IMR-90 (cell line): ENCODE data around the gene SYCP3. TPM values are rescaled to one million over a fixed set of nuclear protein-coding genes. Genes with fewer than 3 reads are reported as not detected.

Source experiments
- ATAC-seq: fragments of 200-7000 bp; cut with Tn5 transposase; 2 replicates; pipeline ENCODE4 v1.9.1; 2020; ENCODE audit warnings: low read depth, mild to moderate bottlenecking, moderate library complexity
- BruUV-seq: library from RNA; stranded (reverse); fragments of 400-500 nt; replicated peaks from 2 replicates; lab custom pipeline; 2021; lab: Mats Ljungman, UMichigan
- CTCF ChIA-PET: fragments of 300-600 bp; formaldehyde crosslinking; extraction: SDS; loops from one replicate; lab custom pipeline; 2021; ENCODE audit warnings: antibody characterized with exemption; lab: Yijun Ruan, JAX
- POLR2A ChIA-PET: fragments of 300-600 bp; sonication (Branson Sonifier 250); formaldehyde crosslinking; loops from one replicate; lab custom pipeline; 2022; ENCODE audit warnings: antibody characterized with exemption; ENCODE audit not compliant: unreplicated experiment; lab: Charles Lee
- DNase-seq: peaks from one replicate; pipeline ENCODE4 v3.0.0; 2013
- H2AFZ ChIP-seq: replicated peaks from 2 replicates; pipeline ENCODE3; 2013; ENCODE audit warnings: low read length, mild to moderate bottlenecking; ENCODE audit not compliant: poor library complexity
- H2AK5ac ChIP-seq: 2 replicates; pipeline ENCODE4 v1.6.1; 2013; ENCODE audit warnings: low read depth, low read length, inconsistent platforms
- H2AK9ac ChIP-seq: replicated peaks from 2 replicates; pipeline ENCODE3; 2013; ENCODE audit warnings: mild to moderate bottlenecking, low read depth, low read length, moderate library complexity; ENCODE audit not compliant: poor library complexity
- H2BK120ac ChIP-seq: 2 replicates; pipeline ENCODE4 v1.6.1; 2013; ENCODE audit warnings: low read depth, low read length, inconsistent platforms
- H2BK15ac ChIP-seq: 3 replicates; pipeline ENCODE4 v1.6.1; 2013; ENCODE audit warnings: low read depth, low read length, inconsistent platforms
- H2BK20ac ChIP-seq: 2 replicates; pipeline ENCODE4 v1.6.1; 2013; ENCODE audit warnings: low read depth, mild to moderate bottlenecking, inconsistent platforms, low read length, moderate library complexity
- H2BK5ac ChIP-seq: 2 replicates; pipeline ENCODE4 v1.6.1; 2013; ENCODE audit warnings: mild to moderate bottlenecking, low read depth, low read length, inconsistent platforms; ENCODE audit not compliant: poor library complexity, severe bottlenecking
- H3K14ac ChIP-seq: replicated peaks from 2 replicates; pipeline ENCODE4 v1.6.1; 2013; ENCODE audit warnings: low read depth, low read length, inconsistent platforms
- H3K18ac ChIP-seq: 2 replicates; pipeline ENCODE4 v1.6.1; 2013; ENCODE audit warnings: low read depth, low read length, control low read depth
- H3K23ac ChIP-seq: 2 replicates; pipeline ENCODE4 v1.6.1; 2013; ENCODE audit warnings: low read depth, low read length, inconsistent platforms
- H3K27ac ChIP-seq: 2 replicates; pipeline ENCODE4 v1.5.1; 2013; ENCODE audit warnings: mild to moderate bottlenecking, control low read depth, low read length; ENCODE audit not compliant: insufficient read depth
- H3K27me3 ChIP-seq: 2 replicates; pipeline ENCODE4 v1.6.1; 2013; ENCODE audit warnings: low read length; ENCODE audit not compliant: control insufficient read depth, insufficient read depth
- H3K36me3 ChIP-seq: 2 replicates; pipeline ENCODE4 v1.6.1; 2013; ENCODE audit warnings: low read length, mixed read lengths; ENCODE audit not compliant: control insufficient read depth, insufficient read depth
- H3K4ac ChIP-seq: 2 replicates; pipeline ENCODE4 v1.6.1; 2013; ENCODE audit warnings: low read depth, low read length, inconsistent platforms
- H3K4me1 ChIP-seq: 2 replicates; pipeline ENCODE4 v1.6.1; 2013; ENCODE audit warnings: low read length, mixed read lengths; ENCODE audit not compliant: control insufficient read depth, insufficient read depth
- H3K4me2 ChIP-seq: 2 replicates; pipeline ENCODE4 v1.6.1; 2013; ENCODE audit warnings: low read depth, mild to moderate bottlenecking, control low read depth, low read length, moderate library complexity
- H3K4me3 ChIP-seq: 2 replicates; pipeline ENCODE4 v1.5.1; 2013; ENCODE audit warnings: low read depth, mild to moderate bottlenecking, control low read depth, low read length, moderate library complexity; ENCODE audit not compliant: insufficient read depth
- H3K56ac ChIP-seq: 2 replicates; pipeline ENCODE4 v1.6.1; 2013; ENCODE audit warnings: low read length, inconsistent platforms; ENCODE audit not compliant: insufficient read depth; ENCODE audit errors: extremely low read depth
- H3K79me1 ChIP-seq, 2 experiments: 2 replicates each; pipeline ENCODE4 v1.6.1; 2013; ENCODE audit warnings: low read length in 2 of 2, inconsistent platforms in 1 of 2, low read depth in 1 of 2
- H3K9ac ChIP-seq: 2 replicates; pipeline ENCODE4 v1.6.1; 2013; ENCODE audit warnings: low read depth, low read length, control low read depth
- H3K9me1 ChIP-seq: 2 replicates; pipeline ENCODE4 v1.6.1; 2013; ENCODE audit warnings: low read length, inconsistent platforms; ENCODE audit not compliant: insufficient read depth
- H3K9me3 ChIP-seq: 2 replicates; pipeline ENCODE4 v1.6.1; 2013; ENCODE audit warnings: low read length; ENCODE audit not compliant: control insufficient read depth, insufficient read depth
- H4K20me1 ChIP-seq: 2 replicates; pipeline ENCODE4 v1.6.1; 2013; ENCODE audit warnings: low read length, inconsistent platforms; ENCODE audit not compliant: insufficient read depth
- H4K5ac ChIP-seq: 2 replicates; pipeline ENCODE4 v1.6.1; 2013; ENCODE audit warnings: mild to moderate bottlenecking, low read depth, low read length, control low read depth
- H4K8ac ChIP-seq, 2 experiments: 2 replicates each; pipeline ENCODE4 v1.6.1; 2013; ENCODE audit warnings: low read depth in 2 of 2, low read length in 2 of 2, control low read depth in 1 of 2, inconsistent platforms in 1 of 2
- H4K91ac ChIP-seq: 2 replicates; pipeline ENCODE4 v1.6.1; 2013; ENCODE audit warnings: low read depth, low read length, inconsistent platforms; ENCODE audit not compliant: insufficient read depth
- CEBPB ChIP-seq: IDR thresholded peaks from 2 replicates; pipeline ENCODE4 v1.6.1; 2012; ENCODE audit warnings: low read depth, low read length, improper control_type of control experiment
- FOS ChIP-seq: fragments of 150-350 bp; IDR thresholded peaks from 2 replicates; pipeline ENCODE4 v1.6.1; 2016; ENCODE audit warnings: low read depth, low read length
- RFX5 ChIP-seq: IDR thresholded peaks from 2 replicates; pipeline ENCODE4 v1.8.0; 2012; ENCODE audit warnings: low read depth, mild to moderate bottlenecking, low read length, moderate library complexity
- WGBS, 2 experiments: methylation state at CpG; one replicate each; pipeline versions ENCODE4 v1.1.5 to v1.1.7; 2013; ENCODE audit warnings: missing lambda C conversion rate in 2 of 2; ENCODE audit not compliant: insufficient read length in 1 of 2; ENCODE audit errors: extremely low coverage in 2 of 2; 5-methylcytosine and 5-hydroxymethylcytosine counted together
- dilution Hi-C: fragments of 300-500 bp; cut with HindIII; formaldehyde crosslinking; loops from one replicate; pipeline ENCODE4 v1.14.3; 2018; ENCODE audit warnings: low sequenced_read_pairs; ENCODE audit not compliant: unreplicated experiment
- in situ Hi-C: fragments of 300-500 bp; cut with MboI; formaldehyde crosslinking; loops from 3 replicates; pipeline ENCODE4 v1.14.3; 2019; ENCODE audit warnings: low sequenced_read_pairs, inconsistent platforms, mixed read lengths
- intact Hi-C: fragments of 100-400 bp; cut with micrococcal nuclease; formaldehyde crosslinking; loops from 2 replicates; pipeline ENCODE4 v1.10.0; 2022
- polyA plus RNA-seq, 3 experiments: library from polyadenylated mRNA; depleted of rRNA; stranded (reverse); fragments of >200 nt; gene quantifications; 2 replicates each; pipeline ENCODE4 v1.2.3, GENCODE V29; 2012; ENCODE audit warnings: low replicate concordance in 1 of 3
- total RNA-seq: library from RNA; depleted of rRNA; stranded (reverse); fragments of >200 nt; gene quantifications from 2 replicates; pipeline ENCODE4 v1.2.3, GENCODE V29; 2012

Gene SYCP3
- total and polyA plus RNA-seq, 2 of the 4 experiments (the other 2 are of a cell fraction), result 0.07 TPM; not detected in 1

DNA sequence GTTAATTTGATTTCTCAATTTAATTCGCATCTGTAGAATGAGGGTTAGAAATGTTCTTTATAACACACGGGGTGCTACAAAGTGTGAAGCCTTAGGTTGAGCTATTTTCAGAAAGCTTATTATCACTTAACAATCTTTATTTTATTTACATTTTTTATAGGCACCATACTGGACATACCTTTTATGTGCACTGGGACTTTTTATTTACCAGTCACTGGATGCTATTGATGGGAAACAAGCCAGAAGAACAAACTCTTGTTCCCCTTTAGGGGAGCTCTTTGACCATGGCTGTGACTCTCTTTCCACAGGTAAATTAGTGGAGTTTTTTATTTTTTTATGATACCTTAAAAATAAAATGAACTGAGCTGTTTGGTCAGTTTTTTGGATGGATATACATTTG, 25.3 kb downstream of the SYCP3 start:
- intact Hi-C loops (no loop called here), dilution Hi-C loops (no loop called here), in situ Hi-C loops (no loop called here)
- Histone ChIP-seq H2BK20ac (no peak overlapping the region), H3K56ac (no peak overlapping the region), H2AK5ac (no peak overlapping the region), H4K91ac (no peak overlapping the region), H2BK120ac (no peak overlapping the region), H3K18ac (no peak overlapping the region), H3K27me3 (no peaks in the 10 kb centered on the region), H3K27ac (no peak overlapping the region), H2BK5ac (no peak overlapping the region), H3K4ac (no peak overlapping the region), H3K9me1 (peaks cover 7% of the 10 kb centered on the region; the same call in 1 of the 2 replicates), H3K4me3 (no peak overlapping the region), H4K5ac (no peak overlapping the region), H2BK15ac (no peak overlapping the region), H3K9me3 (no peaks in the 10 kb centered on the region), H3K79me1 (peaks cover 0 to 5% of the 10 kb centered on the region in 2 experiments; a peak in 2 of 4 replicates), H3K9ac (no peak overlapping the region), H4K8ac (no peak overlapping the region), H3K14ac (no peak overlapping the region), H3K23ac (no peak overlapping the region), H2AFZ (no peak overlapping the region), H3K36me3 (no peaks in the 10 kb centered on the region), H3K4me2 (no peak overlapping the region), H3K4me1 (peaks cover 2% of the 10 kb centered on the region; the same call in 1 of the 2 replicates), H2AK9ac (no peak overlapping the region), H4K20me1 (no peaks in the 10 kb centered on the region)
- no TSS peak for BruUV-seq
- ChIA-PET CTCF (interaction anchor here (0.5 kb wide), 1 partner anchor 10 kb away, joined by 5 read pairs; no protein-coding TSS in a partner anchor), POLR2A (no interaction called here)
- no CpG with 5 or more reads among the region's 2 CpGs for WGBS, 2 experiments
- TF ChIP-seq RFX5 (no peak), CEBPB (no peak), FOS (no peak)
- no peak for ATAC-seq
- no peak for DNase-seq
